Epithelial cell of esophagus (primary cell): ENCODE data around the gene GFI1B.

ENCODE experiments used
- DNase-seq: peaks from one replicate; pipeline ENCODE4 v3.0.0; 2010; ENCODE audit warnings: low read depth
- H3K4me3 ChIP-seq: 2 replicates; pipeline ENCODE4 v1.5.1; 2011; ENCODE audit warnings: mild to moderate bottlenecking, low read length, control low read depth
- TF ChIP-seq, protein P1 (sequence below): IDR thresholded peaks from 2 replicates; pipeline ENCODE4 v1.5.1; 2011; ENCODE audit warnings: low read depth, mild to moderate bottlenecking, low read length, control low read depth, inconsistent platforms; ENCODE audit not compliant: insufficient read depth; ENCODE audit errors: missing control alignments

Gene GFI1B

DNA sequence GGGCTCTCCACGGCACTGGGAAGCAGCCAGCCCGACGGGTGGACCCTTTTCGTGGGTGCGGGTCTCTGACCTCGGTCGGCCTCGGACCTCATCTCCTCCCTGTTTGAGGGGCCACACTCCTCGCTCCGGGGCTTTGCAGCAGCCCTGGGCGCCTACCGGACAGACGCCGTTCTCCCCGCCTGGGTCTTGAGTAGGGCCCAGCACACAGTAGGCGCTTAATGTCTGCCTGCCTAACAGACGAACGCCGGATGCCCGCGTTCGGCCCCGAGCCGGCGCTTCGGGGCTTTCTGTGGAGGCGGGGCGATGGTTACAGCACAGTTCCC, 51.5 kb downstream of the GFI1B start:
- TF ChIP-seq, protein P1, sequence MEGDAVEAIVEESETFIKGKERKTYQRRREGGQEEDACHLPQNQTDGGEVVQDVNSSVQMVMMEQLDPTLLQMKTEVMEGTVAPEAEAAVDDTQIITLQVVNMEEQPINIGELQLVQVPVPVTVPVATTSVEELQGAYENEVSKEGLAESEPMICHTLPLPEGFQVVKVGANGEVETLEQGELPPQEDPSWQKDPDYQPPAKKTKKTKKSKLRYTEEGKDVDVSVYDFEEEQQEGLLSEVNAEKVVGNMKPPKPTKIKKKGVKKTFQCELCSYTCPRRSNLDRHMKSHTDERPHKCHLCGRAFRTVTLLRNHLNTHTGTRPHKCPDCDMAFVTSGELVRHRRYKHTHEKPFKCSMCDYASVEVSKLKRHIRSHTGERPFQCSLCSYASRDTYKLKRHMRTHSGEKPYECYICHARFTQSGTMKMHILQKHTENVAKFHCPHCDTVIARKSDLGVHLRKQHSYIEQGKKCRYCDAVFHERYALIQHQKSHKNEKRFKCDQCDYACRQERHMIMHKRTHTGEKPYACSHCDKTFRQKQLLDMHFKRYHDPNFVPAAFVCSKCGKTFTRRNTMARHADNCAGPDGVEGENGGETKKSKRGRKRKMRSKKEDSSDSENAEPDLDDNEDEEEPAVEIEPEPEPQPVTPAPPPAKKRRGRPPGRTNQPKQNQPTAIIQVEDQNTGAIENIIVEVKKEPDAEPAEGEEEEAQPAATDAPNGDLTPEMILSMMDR: no peak
- H3K4me3 ChIP-seq: peak overlapping the region; percentile 99
- DNase-seq: no peak

DNA sequence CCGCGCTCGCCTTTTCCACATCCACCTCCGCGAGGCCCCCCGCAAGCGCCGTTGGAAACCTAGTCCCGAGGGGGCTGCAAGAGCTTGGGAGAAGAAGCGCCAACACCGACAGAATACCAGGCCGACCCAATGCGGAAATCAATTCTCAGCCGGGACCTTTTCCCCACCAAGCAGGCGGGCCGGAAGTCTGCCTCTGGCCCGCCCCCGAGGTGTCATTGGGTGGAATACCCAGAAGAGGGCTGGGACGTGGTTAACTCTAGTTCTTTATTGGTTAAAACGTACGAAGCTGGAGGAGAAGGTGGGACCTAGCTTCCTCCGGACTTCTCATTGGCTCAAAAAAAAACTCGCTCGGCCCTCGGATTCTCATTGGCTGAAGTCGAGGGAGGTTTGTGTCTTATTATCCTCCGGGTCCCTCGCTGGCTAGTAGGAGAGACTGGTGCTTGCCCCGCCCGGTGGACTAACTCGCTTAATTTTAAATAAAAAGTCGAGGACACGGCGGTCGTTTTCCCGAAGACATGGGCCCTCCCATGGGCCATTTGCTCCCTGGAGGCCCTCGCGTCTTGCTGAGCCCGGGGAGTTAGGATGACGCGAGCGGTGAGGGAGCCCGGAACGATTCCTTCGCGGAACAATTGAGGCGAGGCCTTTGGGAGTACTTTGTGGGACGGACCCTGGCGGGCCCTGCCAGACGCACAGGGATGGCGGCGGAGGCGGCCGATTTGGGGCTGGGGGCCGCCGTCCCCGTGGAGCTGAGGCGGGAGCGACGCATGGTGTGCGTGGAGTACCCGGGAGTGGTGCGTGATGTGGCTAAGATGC, 52.0 kb downstream of the GFI1B start, which contains the start of gene GTF3C5:
TSS of gene GTF3C5 (plus strand) at position 681 of the 813 bp plus-strand sequence. CDS start at position 696, 15 bp downstream.
- H3K4me3 ChIP-seq: peak within 1 kb of the TSS; percentile 99
- peak; percentile 99 for DNase-seq
- TF ChIP-seq, protein P1: no peak

DNA sequence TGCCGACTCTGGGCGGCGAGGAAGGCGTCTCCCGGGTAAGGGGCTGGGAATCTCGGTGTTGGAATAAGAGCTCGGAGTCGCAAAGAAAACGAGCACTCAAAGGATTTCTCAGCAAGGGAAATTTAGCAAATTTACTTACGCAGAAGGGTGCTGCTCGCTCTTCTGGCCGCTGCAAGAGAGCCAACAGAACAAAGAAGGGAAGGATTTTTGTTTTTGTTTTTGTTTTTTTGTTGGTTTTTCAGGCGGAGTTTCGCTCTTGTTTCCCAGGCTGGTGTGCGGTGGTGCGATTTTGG, 52.6 kb downstream of the GFI1B start:
- TF ChIP-seq, protein P1: no peak
- H3K4me3 ChIP-seq: peak overlapping the region; percentile 99
- no peak for DNase-seq

DNA sequence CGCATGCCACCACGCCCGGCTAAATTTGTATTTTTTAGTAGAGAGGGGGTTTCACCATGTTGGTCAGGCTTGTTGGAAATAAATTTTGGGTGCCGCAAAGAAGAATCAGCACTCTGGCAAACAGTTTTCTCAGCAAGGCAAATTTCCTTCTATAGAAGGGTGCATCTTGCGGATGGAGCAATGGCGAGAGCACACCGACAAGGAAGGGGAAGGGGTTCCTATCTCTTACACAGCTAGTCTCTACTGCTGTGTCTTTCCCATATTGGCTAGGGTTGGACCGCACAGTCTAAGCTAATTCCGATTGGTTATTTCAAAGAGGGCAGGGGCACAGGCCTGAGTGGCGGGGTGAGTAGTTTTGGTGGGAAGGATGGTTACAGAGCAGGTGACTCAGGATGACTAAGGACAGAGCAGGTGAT, 53.0 kb downstream of the GFI1B start:
- peak; percentile 19 for DNase-seq
- TF ChIP-seq, protein P1: no peak
- peak overlapping the region; percentile 99 for H3K4me3 ChIP-seq

DNA sequence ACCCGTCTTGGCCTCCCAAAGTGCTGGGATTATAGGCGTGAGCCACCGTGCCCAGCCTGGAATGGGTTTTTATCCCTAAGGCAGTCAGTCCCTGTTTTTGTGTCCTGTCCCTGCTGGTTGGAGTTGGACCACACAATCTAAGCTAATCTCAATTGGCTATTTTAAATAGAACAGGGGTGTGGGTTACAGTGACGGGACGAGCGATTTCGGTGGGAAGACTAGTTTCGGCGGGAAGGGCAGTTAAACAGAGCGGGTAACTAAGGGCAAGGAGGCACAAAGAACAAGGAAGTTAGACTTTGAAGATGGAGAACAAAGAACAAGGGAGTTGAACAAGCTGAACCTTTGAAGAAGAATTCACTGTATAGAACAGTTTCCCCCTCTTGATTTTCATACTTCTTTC, 53.7 kb downstream of the GFI1B start:
- TF ChIP-seq, protein P1: no peak
- peak overlapping the region; percentile 1 for H3K4me3 ChIP-seq

DNA sequence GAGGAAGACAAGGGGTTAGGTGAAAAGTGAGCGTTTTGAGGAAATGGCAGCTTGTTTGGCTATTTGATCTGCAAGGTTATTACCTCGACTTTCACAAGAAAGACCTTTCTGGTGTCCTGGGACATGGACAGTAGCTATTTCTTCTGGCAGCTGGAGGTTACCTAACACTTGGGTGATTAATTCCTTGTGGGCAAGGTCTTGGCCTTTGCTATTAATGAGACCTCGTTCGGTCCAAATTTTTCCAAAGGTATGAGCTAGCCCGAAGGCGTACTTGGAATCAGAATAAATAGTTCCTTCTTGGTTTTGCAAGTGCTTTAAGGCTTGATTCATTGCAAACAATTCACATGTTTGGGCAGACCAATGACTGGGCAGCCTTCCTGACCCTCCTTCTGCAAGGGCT, 57.2 kb downstream of the GFI1B start:
- TF ChIP-seq, protein P1: no peak
- no peak overlapping the region for H3K4me3 ChIP-seq
- DNase-seq: peak; percentile 17

More for the DNA sequence above, 53.7 kb downstream of the GFI1B start:
- no peak for DNase-seq
